Mesothelial cell of epicardium (in vitro differentiated cells): ENCODE measurements around the gene GNG14. TPM values are rescaled to one million over a fixed set of nuclear protein-coding genes. Genes with fewer than 3 reads are reported as not detected.
A peak's percentile ranks its signal among the peaks of the same experiment; 100 is the strongest.

Source experiments
- DNase-seq, 2 experiments: peaks; one replicate each; pipeline ENCODE4 v3.0.0; 2021; ENCODE audit warnings: low spot score in 2 of 2; ENCODE audit not compliant: unreplicated experiment in 2 of 2
- H3K27ac Mint-ChIP-seq: 2 replicates; pipeline ENCODE4 v1.8.0; 2021; ENCODE audit warnings: mixed read lengths
- H3K27me3 Mint-ChIP-seq: 2 replicates; pipeline ENCODE4 v1.8.0; 2021; ENCODE audit warnings: low read depth, mixed read lengths
- H3K36me3 Mint-ChIP-seq: 2 replicates; pipeline ENCODE4 v1.8.0; 2021; ENCODE audit warnings: mixed read lengths
- H3K4me1 Mint-ChIP-seq: 2 replicates; pipeline ENCODE4 v1.8.0; 2021; ENCODE audit warnings: mixed read lengths
- H3K4me3 Mint-ChIP-seq: 2 replicates; pipeline ENCODE4 v1.8.0; 2021; ENCODE audit warnings: mild to moderate bottlenecking, moderate library complexity, mixed read lengths
- H3K9me3 Mint-ChIP-seq: 2 replicates; pipeline ENCODE4 v1.8.0; 2021; ENCODE audit warnings: mixed read lengths
- total RNA-seq: library from RNA; stranded (reverse); gene quantifications from 3 replicates; pipeline ENCODE4 v1.2.1, GENCODE V29; 2021
- TF ChIP-seq, protein P1 (sequence below): fragments of 200-600 bp; sonication (generic); IDR thresholded peaks from one replicate; pipeline ENCODE4 v1.5.0; 2021; ENCODE audit warnings: antibody characterized with exemption; ENCODE audit not compliant: unreplicated experiment

Gene GNG14
- total RNA-seq, 1 donor from 2014 or later: not detected

DNA sequence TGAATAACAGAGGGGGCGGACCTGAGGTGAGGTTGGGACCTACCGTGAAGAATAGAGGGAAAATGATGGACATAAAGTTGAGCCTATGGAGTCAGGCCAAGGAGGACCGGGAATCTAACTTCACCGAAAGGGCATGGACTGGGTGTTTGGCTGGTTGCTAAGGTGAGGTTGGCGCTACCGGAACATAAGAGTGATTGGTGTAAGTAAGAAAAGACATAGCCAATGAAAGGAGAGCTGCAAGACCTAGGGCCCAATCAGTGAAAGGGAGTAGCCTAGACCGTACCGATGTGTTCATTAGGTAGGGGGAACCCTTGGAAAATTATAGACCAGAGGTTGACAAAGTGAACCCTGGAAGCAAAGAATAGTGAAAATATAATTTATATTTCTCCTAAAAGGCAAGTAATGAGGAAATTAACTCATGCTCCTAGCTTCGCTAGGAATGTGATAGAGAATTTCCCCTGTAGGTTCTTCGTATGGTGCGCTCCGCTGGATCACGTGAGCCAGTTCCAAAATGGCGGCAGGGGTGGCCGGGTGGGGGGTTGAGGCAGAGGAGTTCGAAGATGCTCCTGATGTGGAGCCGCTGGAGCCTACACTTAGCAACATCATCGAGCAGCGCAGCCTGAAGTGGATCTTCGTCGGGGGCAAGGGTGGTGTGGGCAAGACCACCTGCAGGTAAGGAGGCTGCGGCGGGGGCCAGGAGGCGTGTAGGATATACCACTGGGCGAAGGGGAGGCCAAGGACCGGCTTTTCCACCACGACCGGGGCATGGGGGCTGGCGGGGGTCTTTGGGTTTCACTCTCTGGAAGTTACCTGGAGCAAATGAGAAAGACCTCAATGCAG is 49.4 kb downstream of the GNG14 start, which contains the start of gene GET3:
GET3 (plus strand) TSS at position 503 of the 840 bp plus-strand sequence; CDS start at position 512, 9 bp downstream.
- peaks cover 28% of the 10 kb centered on the region for H3K4me1 Mint-ChIP-seq
- no peaks in the 10 kb centered on the region for H3K9me3 Mint-ChIP-seq
- peak; percentile 72 to 79 for DNase-seq
- H3K27me3 Mint-ChIP-seq: no peaks in the 10 kb centered on the region
- H3K36me3 Mint-ChIP-seq: peaks cover 11% of the 10 kb centered on the region
- peak within 1 kb of the TSS; percentile 99 for H3K27ac Mint-ChIP-seq
- H3K4me3 Mint-ChIP-seq: peak within 1 kb of the TSS; percentile 99
- TF ChIP-seq, protein P1, sequence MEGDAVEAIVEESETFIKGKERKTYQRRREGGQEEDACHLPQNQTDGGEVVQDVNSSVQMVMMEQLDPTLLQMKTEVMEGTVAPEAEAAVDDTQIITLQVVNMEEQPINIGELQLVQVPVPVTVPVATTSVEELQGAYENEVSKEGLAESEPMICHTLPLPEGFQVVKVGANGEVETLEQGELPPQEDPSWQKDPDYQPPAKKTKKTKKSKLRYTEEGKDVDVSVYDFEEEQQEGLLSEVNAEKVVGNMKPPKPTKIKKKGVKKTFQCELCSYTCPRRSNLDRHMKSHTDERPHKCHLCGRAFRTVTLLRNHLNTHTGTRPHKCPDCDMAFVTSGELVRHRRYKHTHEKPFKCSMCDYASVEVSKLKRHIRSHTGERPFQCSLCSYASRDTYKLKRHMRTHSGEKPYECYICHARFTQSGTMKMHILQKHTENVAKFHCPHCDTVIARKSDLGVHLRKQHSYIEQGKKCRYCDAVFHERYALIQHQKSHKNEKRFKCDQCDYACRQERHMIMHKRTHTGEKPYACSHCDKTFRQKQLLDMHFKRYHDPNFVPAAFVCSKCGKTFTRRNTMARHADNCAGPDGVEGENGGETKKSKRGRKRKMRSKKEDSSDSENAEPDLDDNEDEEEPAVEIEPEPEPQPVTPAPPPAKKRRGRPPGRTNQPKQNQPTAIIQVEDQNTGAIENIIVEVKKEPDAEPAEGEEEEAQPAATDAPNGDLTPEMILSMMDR: no peak

DNA sequence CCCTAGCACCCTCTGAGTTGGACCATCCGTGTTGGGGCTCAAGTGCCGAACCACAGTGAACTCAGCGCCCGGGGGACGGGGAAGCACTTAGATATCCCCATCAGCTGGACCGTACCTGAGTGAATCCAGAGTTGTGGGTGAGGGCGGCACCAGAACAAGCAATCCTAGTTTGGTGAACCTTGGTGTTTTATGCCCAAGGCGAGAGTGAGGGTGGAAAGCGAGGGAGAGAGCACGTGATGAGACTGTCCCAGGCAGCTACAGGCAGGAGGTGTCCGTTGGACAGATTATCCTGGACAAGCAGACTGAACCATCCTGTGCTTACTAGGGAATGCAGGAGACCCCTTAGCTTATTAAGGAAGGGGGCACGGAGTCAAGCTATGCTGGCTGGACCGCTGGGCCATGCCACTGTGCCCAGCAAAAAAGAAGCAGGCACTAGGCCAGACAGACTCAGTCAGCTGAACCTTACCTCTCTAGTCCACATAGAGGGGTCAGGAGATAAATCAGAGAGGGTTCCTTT is 50.1 kb downstream of the GNG14 start:
- no peak for DNase-seq
- H3K27me3 Mint-ChIP-seq: no peaks in the 10 kb centered on the region
- H3K36me3 Mint-ChIP-seq: peaks cover 14% of the 10 kb centered on the region
- peak overlapping the region; percentile 99 for H3K4me3 Mint-ChIP-seq
- TF ChIP-seq, protein P1: no peak
- H3K27ac Mint-ChIP-seq: peak overlapping the region; percentile 99
- peaks cover 24% of the 10 kb centered on the region for H3K4me1 Mint-ChIP-seq
- H3K9me3 Mint-ChIP-seq: no peaks in the 10 kb centered on the region

Other genes starting within 250 kb of the GNG14 start
- 6.3 to 7.8 TPM (median 7.3 TPM) in 3 replicates for gene ZNF443, start 247.0 kb upstream of the GNG14 start, total RNA-seq
- 8.1 to 8.9 TPM (median 8.7 TPM) in 3 replicates for gene ZNF709, start 203.2 kb upstream of the GNG14 start, total RNA-seq
- 20.0 to 23.6 TPM (median 21.8 TPM) in 3 replicates for gene ZNF564, start 136.5 kb upstream of the GNG14 start, total RNA-seq
- 12.4 to 13.9 TPM (median 13.6 TPM) in 3 replicates for gene ZNF490, start 77.2 kb upstream of the GNG14 start, total RNA-seq
- gene ZNF791, start 77.1 kb upstream of the GNG14 start, total RNA-seq: 27.0 to 31.2 TPM (median 29.7 TPM) in 3 replicates
- gene MAN2B1, start 21.3 kb upstream of the GNG14 start, total RNA-seq: 105 to 109 TPM (median 107 TPM) in 3 replicates
- 12.5 to 14.6 TPM (median 13.6 TPM) in 3 replicates for gene WDR83, start 21.2 kb upstream of the GNG14 start, total RNA-seq
- gene DHPS, start 6.1 kb upstream of the GNG14 start, total RNA-seq: 91.3 to 101 TPM (median 97.0 TPM) in 3 replicates
- 9.6 to 9.8 TPM (median 9.8 TPM) in 3 replicates for gene FBXW9, start 8.6 kb downstream of the GNG14 start, total RNA-seq
- 105 to 116 TPM (median 105 TPM) in 3 replicates for gene TNPO2, start 35.9 kb downstream of the GNG14 start, total RNA-seq
- 148 to 161 TPM (median 156 TPM) in 3 replicates for gene TRIR, start 46.7 kb downstream of the GNG14 start, total RNA-seq
- gene GET3, start 49.5 kb downstream of the GNG14 start, total RNA-seq: 44.6 to 49.8 TPM (median 46.9 TPM) in 3 replicates
- gene BEST2, start 63.8 kb downstream of the GNG14 start, total RNA-seq: not detected in 3 replicates
- 89.2 to 93.7 TPM (median 92.7 TPM) in 3 replicates for gene HOOK2, start 87.6 kb downstream of the GNG14 start, total RNA-seq
- 160 to 169 TPM (median 164 TPM) in 3 replicates for gene JUNB, start 103.5 kb downstream of the GNG14 start, total RNA-seq
- gene PRDX2, start 113.8 kb downstream of the GNG14 start, total RNA-seq: 361 to 381 TPM (median 380 TPM) in 3 replicates
- 8.4 to 11.4 TPM (median 8.8 TPM) in 3 replicates for gene THSD8, start 114.1 kb downstream of the GNG14 start, total RNA-seq
- 17.5 to 22.7 TPM (median 19.8 TPM) in 3 replicates for gene RNASEH2A, start 118.6 kb downstream of the GNG14 start, total RNA-seq
- gene RTBDN, start 146.6 kb downstream of the GNG14 start, total RNA-seq: not detected in 3 replicates
- gene MAST1, start 150.5 kb downstream of the GNG14 start, total RNA-seq: 4.0 to 5.8 TPM (median 4.4 TPM) in 3 replicates
- 20.4 to 23.6 TPM (median 23.5 TPM) in 3 replicates for gene DNASE2, start 193.5 kb downstream of the GNG14 start, total RNA-seq
- gene KLF1, start 199.2 kb downstream of the GNG14 start, total RNA-seq: 0.13 TPM in 1 of 3 replicates, not detected in the others
- gene GCDH, start 203.2 kb downstream of the GNG14 start, total RNA-seq: 29.7 to 31.5 TPM (median 30.2 TPM) in 3 replicates
- 0.86 to 0.98 TPM (median 0.97 TPM) in 3 replicates for gene SYCE2, start 231.3 kb downstream of the GNG14 start, total RNA-seq
- 54.5 to 58.4 TPM (median 58.3 TPM) in 3 replicates for gene FARSA, start 245.7 kb downstream of the GNG14 start, total RNA-seq